ENCODE measurements around the gene CEP78.
A peak's percentile ranks its signal among the peaks of the same experiment; 100 is the strongest.

CEP78 gene

GRCh38 chr9:78286946-78287388 is 51.1 kb downstream of the CEP78 start:
- peaks cover 6% of the 10 kb centered on the region; the same call in 1 of the 2 replicates for H3K4me1 ChIP-seq (ENCODE audit: control insufficient read depth, insufficient read depth, low read length)
- H3K27ac ChIP-seq (ENCODE audit: low read depth, low read length) = no peak overlapping the region
- no peaks in the 10 kb centered on the region for H3K36me3 ChIP-seq (ENCODE audit: control insufficient read depth, insufficient read depth, low read length)

GRCh38 chr9:78288214-78288892 is 52.5 kb downstream of the CEP78 start:
- Histone ChIP-seq H3K27me3 (ENCODE audit: control insufficient read depth, insufficient read depth, low read length) (no peaks in the 10 kb centered on the region), H3K36me3 (ENCODE audit: control insufficient read depth, insufficient read depth, low read length) (no peaks in the 10 kb centered on the region), H3K9me3 (ENCODE audit: control insufficient read depth, insufficient read depth, low read depth, low read length) (no peaks in the 10 kb centered on the region), H3K4me1 (ENCODE audit: control insufficient read depth, insufficient read depth, low read length) (peaks cover 6% of the 10 kb centered on the region; the same call in 1 of the 2 replicates), H3K9ac (ENCODE audit: low read length) (no peak overlapping the region), H3K4me3 (ENCODE audit: low read depth, low read length) (no peak overlapping the region), H3K27ac (ENCODE audit: low read depth, low read length) (no peak overlapping the region)

More at GRCh38 chr9:78286946-78287388, 51.1 kb downstream of the CEP78 start:
- Histone ChIP-seq H3K4me3 (ENCODE audit: low read depth, low read length) (no peak overlapping the region), H3K9ac (ENCODE audit: low read length) (no peak overlapping the region), H3K27me3 (ENCODE audit: control insufficient read depth, insufficient read depth, low read length) (no peaks in the 10 kb centered on the region), H3K9me3 (ENCODE audit: control insufficient read depth, insufficient read depth, low read depth, low read length) (no peaks in the 10 kb centered on the region)

- H3K27me3 ChIP-seq (ENCODE audit: control insufficient read depth, insufficient read depth, low read length) = no peaks in the 10 kb centered on the region
- H3K27ac ChIP-seq (ENCODE audit: low read depth, low read length) = no peak overlapping the region
- H3K9me3 ChIP-seq (ENCODE audit: control insufficient read depth, insufficient read depth, low read depth, low read length) = no peaks in the 10 kb centered on the region
- H3K4me1 ChIP-seq (ENCODE audit: control insufficient read depth, insufficient read depth, low read length) = peaks cover 7% of the 10 kb centered on the region
- H3K4me3 ChIP-seq (ENCODE audit: low read depth, low read length) = no peak overlapping the region
- H3K36me3 ChIP-seq (ENCODE audit: control insufficient read depth, insufficient read depth, low read length) = no peaks in the 10 kb centered on the region
- no peak overlapping the region for H3K9ac ChIP-seq (ENCODE audit: low read length)
Observed at GRCh38 chr9:78289474-78289873, 53.6 kb downstream of the CEP78 start.

GRCh38 chr9:78291240-78291925 is 55.5 kb downstream of the CEP78 start:
- Histone ChIP-seq H3K9me3 (ENCODE audit: control insufficient read depth, insufficient read depth, low read depth, low read length) (no peaks in the 10 kb centered on the region), H3K36me3 (ENCODE audit: control insufficient read depth, insufficient read depth, low read length) (no peaks in the 10 kb centered on the region), H3K4me1 (ENCODE audit: control insufficient read depth, insufficient read depth, low read length) (peaks cover 26% of the 10 kb centered on the region), H3K4me3 (ENCODE audit: low read depth, low read length) (no peak overlapping the region), H3K27ac (ENCODE audit: low read depth, low read length) (no peak overlapping the region), H3K27me3 (ENCODE audit: control insufficient read depth, insufficient read depth, low read length) (no peaks in the 10 kb centered on the region), H3K9ac (ENCODE audit: low read length) (no peak overlapping the region)

GRCh38 chr9:78292026-78292425 is 56.2 kb downstream of the CEP78 start:
- H3K27me3 ChIP-seq (ENCODE audit: control insufficient read depth, insufficient read depth, low read length) = no peaks in the 10 kb centered on the region
- H3K9ac ChIP-seq (ENCODE audit: low read length) = no peak overlapping the region
- H3K27ac ChIP-seq (ENCODE audit: low read depth, low read length) = no peak overlapping the region
- H3K4me3 ChIP-seq (ENCODE audit: low read depth, low read length) = no peak overlapping the region
- no peaks in the 10 kb centered on the region for H3K9me3 ChIP-seq (ENCODE audit: control insufficient read depth, insufficient read depth, low read depth, low read length)
- H3K36me3 ChIP-seq (ENCODE audit: control insufficient read depth, insufficient read depth, low read length) = peaks cover under 1% of the 10 kb centered on the region; the same call in 1 of the 2 replicates
- peaks cover 28% of the 10 kb centered on the region for H3K4me1 ChIP-seq (ENCODE audit: control insufficient read depth, insufficient read depth, low read length)

- Histone ChIP-seq H3K4me3 (ENCODE audit: low read depth, low read length) (no peak overlapping the region), H3K4me1 (ENCODE audit: control insufficient read depth, insufficient read depth, low read length) (peaks cover 28% of the 10 kb centered on the region), H3K27me3 (ENCODE audit: control insufficient read depth, insufficient read depth, low read length) (no peaks in the 10 kb centered on the region), H3K9ac (ENCODE audit: low read length) (no peak overlapping the region), H3K36me3 (ENCODE audit: control insufficient read depth, insufficient read depth, low read length) (peaks cover 2% of the 10 kb centered on the region; the same call in 1 of the 2 replicates), H3K9me3 (ENCODE audit: control insufficient read depth, insufficient read depth, low read depth, low read length) (no peaks in the 10 kb centered on the region), H3K27ac (ENCODE audit: low read depth, low read length) (no peak overlapping the region)
Observed at GRCh38 chr9:78292716-78293497, 57.0 kb downstream of the CEP78 start.

- H3K36me3 ChIP-seq (ENCODE audit: control insufficient read depth, insufficient read depth, low read length) = peaks cover 3% of the 10 kb centered on the region; the same call in 1 of the 2 replicates
- no peak overlapping the region for H3K4me3 ChIP-seq (ENCODE audit: low read depth, low read length)
- H3K9me3 ChIP-seq (ENCODE audit: control insufficient read depth, insufficient read depth, low read depth, low read length) = no peaks in the 10 kb centered on the region
- H3K27me3 ChIP-seq (ENCODE audit: control insufficient read depth, insufficient read depth, low read length) = no peaks in the 10 kb centered on the region
- H3K9ac ChIP-seq (ENCODE audit: low read length) = no peak overlapping the region
- no peak overlapping the region for H3K27ac ChIP-seq (ENCODE audit: low read depth, low read length)
- peaks cover 21% of the 10 kb centered on the region for H3K4me1 ChIP-seq (ENCODE audit: control insufficient read depth, insufficient read depth, low read length)
Observed at GRCh38 chr9:78294290-78295176, 58.7 kb downstream of the CEP78 start.

- Histone ChIP-seq H3K4me1 (ENCODE audit: control insufficient read depth, insufficient read depth, low read length) (peaks cover 21% of the 10 kb centered on the region), H3K9ac (ENCODE audit: low read length) (peak overlapping the region; percentile 100), H3K27ac (ENCODE audit: low read depth, low read length) (no peak overlapping the region), H3K36me3 (ENCODE audit: control insufficient read depth, insufficient read depth, low read length) (peaks cover 9% of the 10 kb centered on the region), H3K4me3 (ENCODE audit: low read depth, low read length) (peak overlapping the region; percentile 98; the same call in 1 of the 2 replicates), H3K9me3 (ENCODE audit: control insufficient read depth, insufficient read depth, low read depth, low read length) (no peaks in the 10 kb centered on the region), H3K27me3 (ENCODE audit: control insufficient read depth, insufficient read depth, low read length) (no peaks in the 10 kb centered on the region)
Observed at GRCh38 chr9:78295177-78295575, 59.3 kb downstream of the CEP78 start.

GRCh38 chr9:78295731-78296130 is 59.9 kb downstream of the CEP78 start:
- Histone ChIP-seq H3K27ac (ENCODE audit: low read depth, low read length) (peak overlapping the region; percentile 99), H3K27me3 (ENCODE audit: control insufficient read depth, insufficient read depth, low read length) (no peaks in the 10 kb centered on the region), H3K36me3 (ENCODE audit: control insufficient read depth, insufficient read depth, low read length) (peaks cover 15% of the 10 kb centered on the region), H3K9me3 (ENCODE audit: control insufficient read depth, insufficient read depth, low read depth, low read length) (no peaks in the 10 kb centered on the region), H3K4me3 (ENCODE audit: low read depth, low read length) (peak overlapping the region; percentile 98), H3K4me1 (ENCODE audit: control insufficient read depth, insufficient read depth, low read length) (peaks cover 21% of the 10 kb centered on the region), H3K9ac (ENCODE audit: low read length) (peak overlapping the region; percentile 100)

- Histone ChIP-seq H3K27ac (ENCODE audit: low read depth, low read length) (peak overlapping the region; percentile 99), H3K9ac (ENCODE audit: low read length) (peak overlapping the region; percentile 100)
Observed at GRCh38 chr9:78296201-78296892, 60.5 kb downstream of the CEP78 start.

More at GRCh38 chr9:78296201-78296892, 60.5 kb downstream of the CEP78 start:
- peaks cover 21% of the 10 kb centered on the region for H3K4me1 ChIP-seq (ENCODE audit: control insufficient read depth, insufficient read depth, low read length)
- no peaks in the 10 kb centered on the region for H3K27me3 ChIP-seq (ENCODE audit: control insufficient read depth, insufficient read depth, low read length)
- H3K4me3 ChIP-seq (ENCODE audit: low read depth, low read length) = peak overlapping the region; percentile 98
- H3K9me3 ChIP-seq (ENCODE audit: control insufficient read depth, insufficient read depth, low read depth, low read length) = no peaks in the 10 kb centered on the region
- peaks cover 21% of the 10 kb centered on the region for H3K36me3 ChIP-seq (ENCODE audit: control insufficient read depth, insufficient read depth, low read length)
